ENCODE data around the gene ADARB1.

GRCh38 chr21:45237401-45237800 lies 163.0 kb downstream of the ADARB1 start:
- TF ChIP-seq CTCF (IDR thresholded peaks at IDR 0.05) (no peak), EZH2 (IDR thresholded peaks at IDR 0.05; ENCODE audit: borderline replicate concordance, insufficient read depth, low read depth, low read length, poor library complexity, severe bottlenecking) (no peak)

Measured in B cell (primary cell).